ENCODE measurements around the gene KRTAP5-8.

- TF ChIP-seq CTCF (IDR thresholded peaks at IDR 0.05) (no peak), POLR2A (IDR thresholded peaks at IDR 0.05) (no peak)
Observed at GRCh38 chr11:71557257-71557656, 19.4 kb downstream of the KRTAP5-8 start.

Measured in esophagus squamous epithelium (tissue), 4 donors.